Keratinocyte (primary cell): ENCODE data around the gene SMYD3.

Experiments
- EZH2 ChIP-seq: IDR thresholded peaks from one replicate; pipeline ENCODE4 v1.6.1; 2012; ENCODE audit warnings: inconsistent platforms, mild to moderate bottlenecking, low read length, moderate library complexity
- TF ChIP-seq, protein P1 (sequence below), 3 experiments: IDR thresholded peaks in 1 of 3; conservative IDR thresholded peaks in 1 of 3; optimal IDR thresholded peaks in 1 of 3; 2 replicates in 2 of 3; 3 replicates in 1 of 3; pipeline versions ENCODE3 to v1.5.1; 2011; ENCODE audit warnings: low read length in 3 of 3, mild to moderate bottlenecking in 3 of 3, moderate library complexity in 2 of 3, control low read depth in 1 of 3, inconsistent platforms in 1 of 3; ENCODE audit not compliant: insufficient read depth in 2 of 3; ENCODE audit errors: extremely low read depth in 1 of 3

GRCh38 chr1:246261639-246262038 is 245.4 kb downstream of the SMYD3 start:
- no peak for TF ChIP-seq EZH2
- TF ChIP-seq, protein P1, sequence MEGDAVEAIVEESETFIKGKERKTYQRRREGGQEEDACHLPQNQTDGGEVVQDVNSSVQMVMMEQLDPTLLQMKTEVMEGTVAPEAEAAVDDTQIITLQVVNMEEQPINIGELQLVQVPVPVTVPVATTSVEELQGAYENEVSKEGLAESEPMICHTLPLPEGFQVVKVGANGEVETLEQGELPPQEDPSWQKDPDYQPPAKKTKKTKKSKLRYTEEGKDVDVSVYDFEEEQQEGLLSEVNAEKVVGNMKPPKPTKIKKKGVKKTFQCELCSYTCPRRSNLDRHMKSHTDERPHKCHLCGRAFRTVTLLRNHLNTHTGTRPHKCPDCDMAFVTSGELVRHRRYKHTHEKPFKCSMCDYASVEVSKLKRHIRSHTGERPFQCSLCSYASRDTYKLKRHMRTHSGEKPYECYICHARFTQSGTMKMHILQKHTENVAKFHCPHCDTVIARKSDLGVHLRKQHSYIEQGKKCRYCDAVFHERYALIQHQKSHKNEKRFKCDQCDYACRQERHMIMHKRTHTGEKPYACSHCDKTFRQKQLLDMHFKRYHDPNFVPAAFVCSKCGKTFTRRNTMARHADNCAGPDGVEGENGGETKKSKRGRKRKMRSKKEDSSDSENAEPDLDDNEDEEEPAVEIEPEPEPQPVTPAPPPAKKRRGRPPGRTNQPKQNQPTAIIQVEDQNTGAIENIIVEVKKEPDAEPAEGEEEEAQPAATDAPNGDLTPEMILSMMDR (optimal IDR thresholded peaks at IDR 0.05 in 1 of 3, IDR thresholded peaks at IDR 0.05 in 1 of 3, conservative IDR thresholded peaks at IDR 0.05 in 1 of 3; ENCODE audit: extremely low read depth in 1 of 3, insufficient read depth in 2 of 3, low read length in 3 of 3) = peak in 1 of 3 experiments; percentile 12
